Ecto neural progenitor cell (in vitro differentiated cells): Measurements from ENCODE around the gene KRTAP4-9.
"Not testable (repeated sequence)": the region's sequence is repeated elsewhere in the genome, so short reads cannot be mapped to it uniquely, and the experiment has no call there.

ENCODE experiments used
- DNase-seq: peaks from one replicate; pipeline ENCODE4 v3.0.0-alpha.2; 2018; ENCODE audit warnings: low spot score

KRTAP4-9 gene

DNA sequence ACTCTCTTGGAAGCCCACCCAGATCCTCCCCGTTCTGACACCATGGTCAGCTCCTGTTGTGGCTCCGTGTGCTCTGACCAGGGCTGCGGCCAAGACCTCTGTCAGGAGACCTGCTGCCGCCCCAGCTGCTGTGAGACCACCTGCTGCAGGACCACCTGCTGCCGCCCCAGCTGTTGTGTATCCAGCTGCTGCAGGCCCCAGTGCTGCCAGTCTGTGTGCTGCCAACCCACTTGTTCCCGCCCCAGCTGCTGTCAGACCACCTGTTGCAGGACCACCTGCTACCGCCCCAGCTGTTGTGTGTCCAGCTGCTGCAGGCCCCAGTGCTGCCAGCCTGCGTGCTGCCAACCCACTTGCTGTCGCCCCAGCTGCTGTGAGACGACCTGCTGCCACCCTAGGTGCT, at the start of gene KRTAP4-9:
TSS of gene KRTAP4-9 (plus strand) at position 43 of the 400 bp plus-strand sequence. CDS start at position 43, 0 bp downstream.
- not testable (repeated sequence) for DNase-seq

GRCh38 chr17:41057547-41057946, 47.6 kb upstream of the KRTAP4-9 start:
- DNase-seq, result no peak

DNA sequence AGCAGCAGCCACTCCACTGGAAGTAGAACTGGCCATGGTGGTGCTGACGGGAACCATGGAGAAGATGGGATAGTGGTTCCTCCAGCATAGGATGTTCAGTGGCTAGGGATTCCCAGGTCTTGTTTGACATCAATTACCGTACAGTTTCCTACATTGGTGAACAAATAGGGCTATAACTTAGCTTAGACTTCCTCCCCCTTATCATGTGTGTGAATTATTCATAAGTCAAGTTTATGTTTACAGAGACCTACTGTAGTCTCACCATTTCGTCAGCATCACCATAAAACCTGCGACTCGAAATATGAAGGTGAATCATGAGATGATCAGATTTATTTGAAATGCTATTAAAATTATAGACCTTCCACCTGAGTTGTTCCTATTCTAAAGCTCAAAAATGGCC, 46.4 kb upstream of the KRTAP4-9 start:
- no peak for DNase-seq

DNA sequence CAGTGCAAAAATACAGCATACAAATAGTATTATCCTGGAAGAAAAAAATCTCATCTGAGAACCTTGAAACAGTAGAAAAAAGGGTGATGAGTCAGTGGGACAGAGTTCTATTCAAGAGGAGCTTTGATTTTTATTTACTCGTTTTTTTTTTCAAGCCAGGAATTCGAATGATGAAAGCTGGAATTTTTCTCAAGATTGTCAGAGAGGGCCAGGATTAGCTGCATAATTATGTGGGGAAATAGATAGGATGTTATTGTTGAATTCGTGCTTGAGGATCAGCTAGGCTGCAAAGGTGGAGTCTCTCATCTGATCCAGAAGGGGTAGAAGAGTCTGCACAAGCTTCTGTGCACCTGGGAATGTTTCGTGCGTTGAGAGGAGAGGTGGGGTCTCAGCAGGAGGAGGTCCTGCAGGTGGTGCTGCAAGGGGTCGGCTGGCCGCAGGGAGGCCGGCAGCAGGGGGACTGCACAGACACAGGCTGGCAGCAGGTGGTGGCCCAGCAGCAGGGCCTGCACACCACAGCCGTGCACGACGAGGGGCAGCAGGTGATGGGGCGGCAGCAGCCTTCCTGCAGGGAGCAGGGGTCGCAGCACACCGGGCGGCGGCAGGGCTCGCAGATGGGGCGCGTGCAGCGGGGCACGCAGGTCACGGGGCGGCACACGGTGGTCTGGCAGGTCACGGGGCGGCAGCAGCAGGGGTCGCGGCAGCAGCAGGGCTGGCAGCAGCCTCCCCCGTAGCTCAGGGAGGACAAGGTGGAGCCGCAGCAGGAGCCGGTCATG, 45.7 kb upstream of the KRTAP4-9 start:
- DNase-seq, result not testable (repeated sequence)

DNA sequence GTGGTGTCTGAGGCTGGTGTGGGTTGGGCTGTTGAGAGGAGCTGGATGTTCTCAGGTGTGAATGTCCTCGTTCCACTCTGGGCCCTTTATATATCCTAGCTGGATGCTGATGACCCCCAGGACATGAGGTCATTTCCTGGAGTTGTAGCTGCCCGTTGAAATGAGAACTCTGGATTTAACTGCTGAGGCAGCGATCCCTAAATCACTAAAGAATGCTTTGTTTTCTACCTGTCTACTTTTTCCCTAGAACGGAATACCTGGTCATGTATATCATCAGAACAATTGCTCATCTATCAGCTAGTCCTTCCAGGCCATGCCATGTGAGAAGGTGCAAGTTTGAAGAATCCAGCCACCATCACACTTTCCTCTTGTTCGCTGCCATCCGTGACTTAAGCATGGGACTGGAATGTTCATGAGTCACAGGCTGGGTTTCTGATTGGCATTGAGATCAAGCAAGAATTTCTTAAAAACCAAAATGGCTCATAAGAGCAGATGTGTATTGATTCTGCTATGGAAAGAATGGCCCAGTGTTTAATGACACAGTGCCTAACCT, 45.1 kb upstream of the KRTAP4-9 start, which contains the start of gene KRTAP2-3:
TSS of gene KRTAP2-3 (minus strand) at position 63 of the 553 bp plus-strand sequence. CDS start 64 bp downstream, outside the sequence.
- DNase-seq, result no peak

- DNase-seq, result no peak
Measured at GRCh38 chr17:41061964-41062363, 43.2 kb upstream of the KRTAP4-9 start.

DNA sequence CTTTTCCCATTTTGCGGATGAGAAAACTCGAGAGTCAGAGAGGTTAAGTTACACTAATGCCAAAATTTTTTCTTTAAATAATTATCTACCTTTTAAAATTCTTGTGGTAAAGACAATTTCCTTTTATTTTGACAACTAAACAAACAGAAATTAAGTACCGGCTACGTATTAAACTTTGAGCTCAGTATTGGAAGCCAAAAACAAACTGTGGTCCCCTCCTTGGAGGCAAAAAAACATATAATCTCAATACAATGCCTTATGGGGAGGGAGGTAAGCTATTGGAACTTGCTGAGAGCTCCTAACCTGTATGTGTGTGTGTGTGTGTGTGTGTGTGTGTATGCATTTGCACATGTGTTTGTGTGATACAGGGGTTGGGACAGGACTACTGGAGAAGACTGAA, 41.7 kb upstream of the KRTAP4-9 start:
- no peak for DNase-seq

DNA sequence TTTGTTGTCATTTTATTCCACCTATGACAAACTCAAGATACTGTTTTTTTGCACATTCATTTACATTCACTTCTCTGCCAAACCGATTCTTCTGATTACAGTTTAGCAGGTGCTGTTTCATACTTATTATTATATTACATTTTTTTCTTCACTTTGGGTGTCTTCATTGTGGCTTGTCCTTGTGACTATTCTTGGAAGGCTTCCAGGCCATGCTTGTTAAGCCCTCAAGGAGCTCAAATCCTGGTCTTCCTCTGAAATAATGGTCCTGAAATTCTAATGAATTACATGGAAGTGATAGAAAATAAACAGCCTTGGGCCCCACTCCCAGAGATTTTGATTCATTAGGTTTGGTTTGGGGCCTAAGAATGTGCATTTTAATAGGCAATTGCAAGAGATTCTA, 40.9 kb upstream of the KRTAP4-9 start:
- DNase-seq, result no peak

DNA sequence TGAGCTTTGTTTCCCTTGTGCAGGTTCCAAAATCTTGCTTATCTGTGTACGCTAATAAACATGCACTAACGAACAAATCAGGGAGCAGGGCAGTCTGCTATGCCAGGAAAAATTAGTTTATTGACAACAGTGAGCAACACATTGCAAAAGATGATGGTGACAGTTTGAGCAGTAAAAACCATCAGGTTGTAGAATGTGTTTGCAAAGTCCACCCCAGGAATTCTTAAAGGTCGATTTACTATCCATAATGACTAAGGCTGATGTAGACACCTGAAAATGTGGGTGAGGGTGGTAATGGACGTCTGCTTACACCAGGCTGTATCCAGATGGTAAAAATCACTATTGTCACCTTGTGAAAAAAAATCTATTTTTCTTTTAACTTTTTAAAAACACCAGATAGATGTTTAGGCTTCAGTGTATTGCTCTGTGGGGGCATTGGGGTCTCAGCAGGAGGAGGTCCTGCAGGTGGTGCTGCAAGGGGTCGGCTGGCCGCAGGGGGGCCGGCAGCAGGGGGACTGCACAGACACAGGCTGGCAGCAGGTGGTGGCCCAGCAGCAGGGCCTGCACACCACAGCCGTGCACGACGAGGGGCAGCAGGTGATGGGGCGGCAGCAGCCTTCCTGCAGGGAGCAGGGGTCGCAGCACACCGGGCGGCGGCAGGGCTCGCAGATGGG, 40.0 kb upstream of the KRTAP4-9 start:
- not testable (repeated sequence) for DNase-seq

- no peak for DNase-seq
Measured at GRCh38 chr17:41065829-41066624, 39.2 kb upstream of the KRTAP4-9 start, which contains the start of gene KRTAP2-4. Gene KRTAP2-4 (minus strand): TSS chr17:41065879. CDS start chr17:41065845, 34 bp downstream.

GRCh38 chr17:41067281-41067680, 37.9 kb upstream of the KRTAP4-9 start:
- no peak for DNase-seq

GRCh38 chr17:41069031-41069430, 36.2 kb upstream of the KRTAP4-9 start:
- no peak for DNase-seq

DNA sequence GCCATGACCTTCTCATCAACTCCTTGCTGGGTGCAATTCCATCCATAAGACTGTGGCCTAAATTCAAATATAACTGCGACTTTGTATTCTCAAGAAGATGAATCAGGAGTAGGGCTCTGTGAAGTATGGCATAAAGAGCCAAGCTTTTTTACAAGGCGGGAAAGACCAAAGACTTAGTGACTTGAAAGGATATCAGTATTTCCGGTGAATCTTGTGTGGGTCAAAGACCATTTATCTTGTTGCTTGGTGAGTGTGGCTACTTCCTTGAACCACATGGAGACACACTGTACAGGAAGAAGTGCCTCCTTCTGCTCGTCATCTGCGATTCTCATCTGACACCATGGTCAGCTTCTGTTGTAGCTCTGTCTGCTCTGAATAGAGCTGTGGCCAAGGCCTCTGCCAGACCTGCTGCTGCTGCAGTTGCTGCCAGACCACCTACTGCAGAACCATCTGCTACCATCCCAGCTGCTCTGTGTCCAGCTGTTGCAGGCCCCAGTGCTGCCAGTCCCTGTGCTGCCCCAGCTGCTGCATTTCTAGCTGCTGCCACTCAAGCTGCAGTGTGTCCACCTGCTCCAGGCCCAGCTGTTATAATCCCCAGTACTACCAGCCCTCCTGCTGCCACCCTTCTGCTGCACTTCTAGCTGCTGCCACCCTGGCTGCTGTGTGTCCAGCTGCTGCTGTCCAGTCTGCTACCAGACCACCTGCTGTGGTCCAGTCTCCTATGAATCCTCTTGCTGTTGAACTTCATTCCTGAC, 33.4 kb upstream of the KRTAP4-9 start:
- DNase-seq, result no peak

DNA sequence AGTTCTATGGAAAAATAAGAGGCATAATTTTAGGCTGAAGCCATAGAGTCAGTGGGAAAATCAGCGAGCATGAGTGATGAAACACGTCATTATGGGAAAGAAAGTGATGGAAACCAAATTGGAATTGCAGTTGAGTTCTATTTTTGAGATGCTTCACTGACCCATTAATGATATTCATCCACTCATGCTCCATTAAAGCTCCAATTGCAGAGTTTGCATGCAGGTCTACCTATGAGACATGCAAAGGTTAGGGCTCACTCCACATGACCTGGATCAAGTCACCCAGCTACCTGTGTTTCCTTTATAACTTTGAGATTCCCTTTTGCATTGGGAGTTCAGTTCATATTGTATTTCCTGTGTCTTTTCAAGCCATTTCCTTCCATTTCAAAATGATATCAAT, 31.5 kb upstream of the KRTAP4-9 start:
- no peak for DNase-seq

DNA sequence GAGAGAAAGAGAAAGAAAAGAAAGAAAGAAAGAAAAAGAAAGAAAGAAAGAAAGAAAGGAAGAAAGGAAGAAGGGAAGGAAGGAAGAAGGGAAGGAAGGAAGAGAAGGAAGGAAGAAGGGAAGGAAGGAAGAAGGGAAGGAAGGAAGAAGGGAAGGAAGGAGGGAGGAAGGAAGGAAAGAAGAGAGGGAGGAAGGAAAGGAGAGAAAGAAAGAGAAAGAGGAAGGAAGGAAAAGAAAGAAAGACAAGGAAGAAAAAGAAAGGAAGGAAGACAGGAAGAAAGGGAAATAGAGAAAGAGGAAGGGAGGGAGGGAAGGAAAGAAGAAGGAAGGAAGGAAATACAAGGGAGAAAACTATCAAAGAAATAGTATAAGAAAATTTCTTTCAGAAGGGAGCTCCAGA, 28.4 kb upstream of the KRTAP4-9 start:
- no peak for DNase-seq

- DNase-seq, result no peak
Measured at GRCh38 chr17:41082626-41083025, 22.6 kb upstream of the KRTAP4-9 start.

DNA sequence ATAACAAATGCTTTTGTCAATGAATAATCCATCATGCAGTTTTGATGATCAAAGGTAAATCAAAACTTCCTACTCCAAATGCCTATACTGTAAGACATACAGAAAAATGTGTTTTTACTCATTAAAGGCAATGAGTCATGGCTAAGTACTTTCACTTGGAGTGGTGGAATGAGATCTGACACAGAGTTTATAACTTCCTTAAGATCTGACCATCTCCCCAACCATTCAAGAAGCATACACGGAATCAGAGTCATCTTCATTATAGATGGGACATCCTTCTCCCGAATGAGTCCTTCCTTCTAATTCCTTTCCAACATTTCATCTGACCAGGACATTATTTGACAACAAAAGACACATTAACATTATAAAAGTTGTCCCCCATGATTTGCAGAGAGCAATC, 21.8 kb upstream of the KRTAP4-9 start:
- DNase-seq, result not testable (repeated sequence)

DNA sequence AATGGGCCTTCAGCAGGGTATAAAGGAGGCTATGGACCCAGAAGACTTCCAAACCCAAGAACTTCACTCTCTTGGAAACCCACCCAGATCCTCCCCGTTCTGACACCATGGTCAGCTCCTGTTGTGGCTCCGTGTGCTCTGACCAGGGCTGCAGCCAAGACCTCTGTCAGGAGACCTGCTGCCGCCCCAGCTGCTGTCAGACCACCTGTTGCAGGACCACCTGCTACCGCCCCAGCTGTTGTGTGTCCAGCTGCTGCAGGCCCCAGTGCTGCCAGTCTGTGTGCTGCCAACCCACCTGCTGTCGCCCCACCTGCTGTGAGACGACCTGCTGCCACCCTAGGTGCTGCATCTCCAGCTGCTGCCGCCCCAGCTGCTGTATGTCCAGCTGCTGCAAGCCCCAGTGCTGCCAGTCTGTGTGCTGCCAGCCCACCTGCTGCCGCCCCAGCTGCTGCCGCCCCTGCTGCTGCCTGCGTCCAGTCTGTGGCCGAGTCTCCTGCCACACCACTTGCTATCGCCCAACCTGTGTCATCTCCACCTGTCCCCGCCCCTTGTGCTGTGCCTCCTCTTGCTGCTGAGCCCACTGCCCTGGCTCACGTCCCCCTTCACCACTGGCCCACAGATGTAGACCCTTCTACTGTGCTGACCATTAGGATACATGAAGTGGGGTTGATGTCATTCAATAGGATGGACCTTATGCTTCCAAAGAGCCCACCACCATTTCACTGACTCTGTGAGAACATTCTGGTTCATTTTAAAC, 20.9 kb upstream of the KRTAP4-9 start, which contains the start of gene KRTAP4-7:
TSS of gene KRTAP4-7 (plus strand) at position 51 of the 757 bp plus-strand sequence. CDS start at position 108, 57 bp downstream.
- not testable (repeated sequence) for DNase-seq

DNA sequence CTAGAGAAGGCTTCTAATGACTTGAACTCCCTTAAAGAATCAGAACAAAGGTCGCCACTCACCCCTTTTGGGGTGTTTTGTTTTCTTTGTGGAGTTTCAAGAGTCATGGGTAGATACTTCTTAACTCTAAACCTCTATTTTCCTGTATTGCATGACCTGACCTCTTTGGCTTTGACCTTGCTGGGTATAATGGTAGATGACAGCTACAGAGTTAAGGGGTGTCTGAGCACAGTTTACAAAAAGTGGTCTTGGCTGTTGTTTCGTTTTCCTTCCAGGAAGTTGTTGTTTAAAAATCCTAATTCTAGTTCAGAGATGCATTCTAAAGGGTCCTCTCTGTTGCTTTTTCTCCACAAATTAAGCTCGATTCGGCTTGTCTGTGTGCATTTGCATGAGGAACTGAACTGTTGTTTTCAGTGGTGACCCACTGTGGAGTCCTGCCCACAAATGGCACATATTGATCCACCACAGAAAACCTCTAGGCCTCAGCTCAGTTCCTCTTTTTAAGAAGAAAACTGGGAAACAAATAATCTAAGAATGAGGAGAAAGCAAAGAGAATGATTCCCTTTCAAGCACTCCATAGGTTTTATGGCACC, 16.3 kb upstream of the KRTAP4-9 start:
- DNase-seq, result not testable (repeated sequence)

- DNase-seq, result no peak
Measured at GRCh38 chr17:41096055-41096454, 9.1 kb upstream of the KRTAP4-9 start.
